ENCODE measurements around the gene PNPLA6.
"Not testable (repeated sequence)": the region's sequence is repeated elsewhere in the genome, so short reads cannot be mapped to it uniquely, and the experiment has no call there.

Gene PNPLA6

DNA sequence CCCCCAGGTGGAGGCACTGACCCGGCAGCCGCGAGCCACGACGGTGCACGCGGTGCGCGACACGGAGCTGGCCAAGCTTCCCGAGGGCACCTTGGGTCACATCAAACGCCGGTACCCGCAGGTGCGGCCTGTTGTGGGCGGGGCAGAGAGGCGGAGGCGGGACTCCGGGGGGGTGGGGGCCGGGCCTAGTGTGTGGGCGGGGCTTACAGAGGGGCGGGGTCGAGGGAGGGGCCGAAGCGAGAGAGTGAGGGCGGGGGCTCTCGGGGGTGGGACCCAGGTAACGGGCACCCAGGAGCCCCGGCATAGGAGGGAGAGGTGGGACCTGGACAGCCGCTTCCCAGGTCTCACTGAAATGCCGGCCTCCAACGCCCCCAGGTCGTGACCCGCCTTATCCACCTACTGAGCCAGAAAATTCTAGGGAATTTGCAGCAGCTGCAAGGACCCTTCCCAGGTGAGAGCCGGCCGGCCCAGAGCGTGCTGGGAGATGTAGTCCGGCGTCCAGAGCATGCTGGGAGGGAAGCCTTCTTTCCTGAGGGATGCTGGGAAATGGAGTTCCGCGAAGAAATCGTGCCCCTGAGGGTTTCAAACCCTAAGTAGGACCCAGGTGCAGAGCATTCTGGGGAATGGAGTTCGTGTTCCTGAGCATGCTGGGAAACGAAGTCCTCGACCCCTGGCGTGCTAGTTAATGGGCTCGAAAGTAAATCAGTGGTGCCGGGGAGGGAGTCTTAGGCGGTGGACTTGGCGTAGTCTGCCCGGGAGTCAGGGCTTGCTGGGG, 15.7 kb downstream of the PNPLA6 start:
- DNase-seq (ENCODE audit: low read depth in 2 of 2, low spot score in 1 of 2), result no peak

DNA sequence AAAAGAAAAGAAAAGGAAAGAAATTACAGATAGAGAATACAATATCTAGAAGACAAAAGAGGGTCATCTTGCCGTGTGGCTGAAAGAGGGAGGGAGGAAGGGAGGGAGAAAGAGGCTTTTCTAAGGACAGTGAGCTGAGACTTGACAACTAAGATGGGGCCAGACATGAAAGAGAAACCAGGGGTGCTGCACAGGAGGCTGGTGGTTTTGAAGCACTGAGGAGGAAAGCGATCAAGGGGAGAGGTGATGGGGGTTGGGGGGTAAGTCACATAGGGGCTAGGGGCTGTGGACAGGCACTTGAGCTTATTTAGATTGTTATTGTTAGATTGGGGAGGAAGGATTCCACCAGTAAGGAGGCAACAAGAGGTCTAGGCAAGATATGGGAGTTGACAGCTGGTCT, 17.3 kb downstream of the PNPLA6 start:
- DNase-seq (ENCODE audit: low read depth in 2 of 2, low spot score in 1 of 2), result no peak

DNA sequence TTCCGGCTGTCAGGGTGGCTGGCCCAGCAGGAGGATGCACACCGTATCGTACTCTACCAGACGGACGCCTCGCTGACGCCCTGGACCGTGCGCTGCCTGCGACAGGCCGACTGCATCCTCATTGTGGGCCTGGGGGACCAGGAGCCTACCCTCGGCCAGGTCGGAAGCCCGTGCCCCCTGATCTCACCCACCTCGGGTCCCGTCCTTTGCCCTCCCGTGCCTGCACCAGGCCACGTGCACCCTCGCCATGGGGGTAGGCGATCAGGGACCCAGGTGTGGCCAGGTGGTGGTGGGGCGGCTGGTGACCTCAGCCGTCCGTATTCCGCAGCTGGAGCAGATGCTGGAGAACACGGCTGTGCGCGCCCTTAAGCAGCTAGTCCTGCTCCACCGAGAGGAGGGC, 19.0 kb downstream of the PNPLA6 start:
- DNase-seq (ENCODE audit: low read depth in 2 of 2, low spot score in 1 of 2), result no peak

DNA sequence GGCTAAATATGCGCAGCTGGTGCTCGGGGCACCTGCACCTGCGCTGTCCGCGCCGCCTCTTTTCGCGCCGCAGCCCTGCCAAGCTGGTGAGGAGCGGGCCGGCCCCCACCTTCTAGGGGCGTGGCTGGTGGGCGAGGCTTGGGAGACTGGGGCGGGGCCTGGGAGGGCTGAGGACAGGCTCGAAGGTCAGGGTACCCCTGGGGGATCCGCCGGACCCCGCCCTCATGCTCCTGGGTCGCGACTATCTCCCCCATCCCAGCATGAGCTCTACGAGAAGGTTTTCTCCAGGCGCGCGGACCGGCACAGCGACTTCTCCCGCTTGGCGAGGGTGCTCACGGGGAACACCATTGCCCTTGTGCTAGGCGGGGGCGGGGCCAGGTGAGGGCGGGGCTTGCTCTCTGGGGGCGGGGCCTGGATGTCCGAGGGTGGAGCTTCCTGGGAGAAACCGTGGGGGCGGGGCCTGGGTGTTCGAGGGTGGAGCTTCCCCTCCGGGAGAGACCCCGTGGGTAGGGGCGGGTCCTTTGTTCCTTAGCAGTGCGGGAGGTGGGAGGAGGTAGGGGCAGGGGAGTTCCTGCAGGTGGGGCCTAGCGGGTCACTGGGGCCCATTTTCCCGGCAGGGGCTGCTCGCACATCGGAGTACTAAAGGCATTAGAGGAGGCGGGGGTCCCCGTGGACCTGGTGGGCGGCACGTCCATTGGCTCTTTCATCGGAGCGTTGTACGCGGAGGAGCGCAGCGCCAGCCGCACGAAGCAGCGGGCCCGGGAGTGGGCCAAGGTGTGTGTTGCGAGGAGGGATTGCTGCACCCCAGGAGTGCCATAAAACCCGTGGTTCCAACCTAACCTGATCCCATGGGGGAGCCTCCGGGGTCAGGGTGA, 19.7 kb downstream of the PNPLA6 start:
- no peak for DNase-seq (ENCODE audit: low read depth in 2 of 2, low spot score in 1 of 2)

DNA sequence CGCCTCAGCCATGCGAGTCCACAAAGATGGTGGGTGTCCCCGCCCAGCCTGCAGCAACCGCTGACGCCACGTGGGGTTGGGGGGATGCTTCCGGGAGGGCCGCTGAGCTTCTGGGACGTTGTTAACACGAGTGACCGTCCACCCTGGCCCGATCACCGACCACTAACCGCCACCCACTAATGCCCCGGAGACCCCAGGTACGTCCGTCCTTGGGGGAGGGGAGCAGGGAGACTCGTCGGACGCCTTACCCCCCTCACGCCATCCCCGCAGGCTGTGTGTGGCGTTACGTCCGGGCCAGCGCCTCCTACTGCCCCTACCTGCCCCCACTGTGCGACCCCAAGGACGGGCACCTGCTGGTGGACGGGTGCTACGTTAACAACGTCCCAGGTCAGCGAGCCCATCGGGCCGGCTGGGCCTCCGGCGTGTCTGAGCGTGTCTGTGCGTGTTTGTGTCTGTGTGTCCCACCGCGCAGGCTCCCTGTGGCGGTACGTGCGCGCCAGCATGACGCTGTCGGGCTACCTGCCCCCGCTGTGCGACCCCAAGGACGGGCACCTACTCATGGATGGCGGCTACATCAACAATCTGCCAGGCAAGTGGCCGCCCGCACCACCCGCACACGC, 21.3 kb downstream of the PNPLA6 start:
- DNase-seq (ENCODE audit: low read depth in 2 of 2, low spot score in 1 of 2), result no peak

DNA sequence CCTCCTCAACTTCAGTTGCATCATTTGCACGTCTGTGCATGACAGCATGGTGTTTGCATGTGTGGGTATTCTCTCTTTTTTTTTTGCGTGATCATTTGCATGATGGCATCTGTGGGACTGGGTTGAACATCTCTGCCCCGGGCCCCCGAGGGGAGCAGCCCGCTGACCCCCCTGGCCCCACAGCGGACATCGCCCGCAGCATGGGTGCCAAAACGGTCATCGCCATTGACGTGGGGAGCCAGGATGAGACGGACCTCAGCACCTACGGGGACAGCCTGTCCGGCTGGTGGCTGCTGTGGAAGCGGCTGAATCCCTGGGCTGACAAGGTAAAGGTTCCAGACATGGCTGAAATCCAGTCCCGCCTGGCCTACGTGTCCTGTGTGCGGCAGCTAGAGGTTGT, 23.1 kb downstream of the PNPLA6 start:
- no peak for DNase-seq (ENCODE audit: low read depth in 2 of 2, low spot score in 1 of 2)

DNA sequence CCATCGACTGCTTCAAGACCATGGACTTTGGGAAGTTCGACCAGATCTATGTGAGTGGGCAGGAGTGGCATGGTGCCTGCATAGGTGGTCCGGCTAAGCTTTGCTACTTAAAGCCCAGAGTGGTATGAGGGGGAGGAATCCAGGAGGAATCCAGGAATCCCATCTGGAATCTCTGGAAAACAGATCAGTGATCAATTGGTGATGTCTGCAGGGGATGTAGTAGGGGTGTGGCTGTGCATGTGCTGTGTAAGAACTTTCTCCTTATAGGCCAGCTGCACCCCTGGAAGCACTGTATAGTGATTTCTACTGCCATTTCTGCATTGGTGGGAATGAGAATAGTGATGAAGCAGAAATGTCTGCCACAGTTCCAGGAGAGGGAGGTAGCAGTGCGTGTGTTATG, 23.6 kb downstream of the PNPLA6 start:
- no peak for DNase-seq (ENCODE audit: low read depth in 2 of 2, low spot score in 1 of 2)

DNA sequence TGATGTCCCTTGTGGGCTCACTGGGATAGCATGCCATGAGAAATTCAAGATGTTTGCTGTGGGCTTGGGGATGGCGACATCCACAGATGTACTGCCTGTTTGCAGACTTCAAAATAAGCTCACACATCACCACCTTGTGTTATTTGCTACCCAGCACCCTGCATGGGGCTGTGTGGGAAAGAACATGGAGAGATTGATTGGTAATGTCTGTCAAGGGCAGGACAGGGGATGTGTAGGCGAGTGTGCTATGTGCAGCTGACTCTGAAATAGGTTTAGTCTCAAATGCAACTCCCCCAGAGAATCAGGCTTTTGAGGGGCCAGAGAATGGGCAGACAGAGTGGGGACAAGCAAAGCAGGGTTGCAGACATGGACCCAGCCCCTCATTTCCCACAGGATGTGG, 24.7 kb downstream of the PNPLA6 start:
- DNase-seq (ENCODE audit: low read depth in 2 of 2, low spot score in 1 of 2), result no peak

DNA sequence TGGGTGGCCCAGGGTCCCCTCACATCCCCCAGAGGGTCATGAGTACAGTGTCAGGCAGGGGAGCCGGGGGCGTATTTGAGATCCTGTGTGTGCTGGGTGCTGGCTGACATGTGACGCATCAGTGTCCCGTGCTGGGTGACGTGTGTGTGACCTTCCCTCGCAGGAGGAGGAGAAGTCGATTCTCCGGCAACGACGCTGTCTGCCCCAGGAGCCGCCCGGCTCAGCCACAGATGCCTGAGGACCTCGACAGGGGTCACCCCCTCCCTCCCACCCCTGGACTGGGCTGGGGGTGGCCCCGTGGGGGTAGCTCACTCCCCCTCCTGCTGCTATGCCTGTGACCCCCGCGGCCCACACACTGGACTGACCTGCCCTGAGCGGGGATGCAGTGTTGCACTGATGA, 25.8 kb downstream of the PNPLA6 start:
- DNase-seq (ENCODE audit: low read depth in 2 of 2, low spot score in 1 of 2), result no peak

DNA sequence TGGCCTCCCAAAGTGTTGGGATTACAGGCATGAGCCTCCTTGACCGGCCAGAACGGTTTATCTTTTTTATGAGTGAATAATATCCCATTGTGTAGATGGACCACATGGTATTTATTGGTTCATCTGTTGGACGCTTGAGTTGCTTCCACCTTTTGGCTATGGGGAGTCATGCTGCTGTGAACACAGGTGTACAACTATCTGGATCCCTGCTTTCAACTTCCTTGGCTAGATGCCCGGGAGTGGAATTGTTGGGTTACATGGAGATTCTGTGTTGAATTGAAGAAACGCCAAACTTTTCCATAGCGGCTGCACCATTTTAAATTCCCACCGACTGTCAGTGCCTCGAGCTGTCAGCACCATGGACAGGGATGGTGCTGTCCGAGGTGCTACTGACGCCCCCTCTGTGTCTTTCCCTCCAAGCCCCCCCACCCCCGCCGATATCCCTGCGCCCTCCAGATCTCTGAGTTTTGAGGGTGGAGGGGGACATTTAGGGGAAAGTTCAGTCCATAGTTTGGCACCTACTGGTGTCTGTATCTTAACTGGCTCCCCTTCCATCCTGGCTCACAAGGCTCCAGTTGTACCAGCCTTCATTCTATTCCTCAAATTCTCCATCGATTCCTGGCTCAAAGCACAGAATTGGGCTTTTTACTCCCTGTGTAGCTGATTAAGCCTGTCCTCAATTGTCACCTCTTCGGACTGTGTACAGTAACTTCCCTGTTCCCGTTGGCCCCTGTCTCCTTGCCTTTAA, 27.3 kb downstream of the PNPLA6 start:
- DNase-seq (ENCODE audit: low read depth in 2 of 2, low spot score in 1 of 2), result no peak

DNA sequence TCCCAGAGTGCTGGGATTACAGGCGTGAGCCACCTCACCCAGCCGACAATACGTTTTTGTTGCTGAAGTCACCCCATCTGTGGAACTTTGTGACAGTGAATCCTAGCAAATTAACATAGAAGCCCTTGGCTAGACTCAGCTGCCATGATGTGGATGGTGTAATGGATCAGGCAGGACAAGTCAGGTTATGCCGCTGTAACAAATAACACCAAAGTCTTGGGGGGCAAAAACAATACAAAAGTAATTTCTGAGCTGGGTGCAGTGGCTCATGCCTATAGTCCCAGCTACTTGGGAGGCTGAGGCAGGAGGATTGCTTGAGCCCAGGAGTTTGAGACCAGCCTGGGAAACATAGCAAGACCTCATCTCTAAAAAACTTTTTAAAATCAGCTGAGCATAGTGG, 29.3 kb downstream of the PNPLA6 start:
- DNase-seq (ENCODE audit: low read depth in 2 of 2, low spot score in 1 of 2), result no peak

DNA sequence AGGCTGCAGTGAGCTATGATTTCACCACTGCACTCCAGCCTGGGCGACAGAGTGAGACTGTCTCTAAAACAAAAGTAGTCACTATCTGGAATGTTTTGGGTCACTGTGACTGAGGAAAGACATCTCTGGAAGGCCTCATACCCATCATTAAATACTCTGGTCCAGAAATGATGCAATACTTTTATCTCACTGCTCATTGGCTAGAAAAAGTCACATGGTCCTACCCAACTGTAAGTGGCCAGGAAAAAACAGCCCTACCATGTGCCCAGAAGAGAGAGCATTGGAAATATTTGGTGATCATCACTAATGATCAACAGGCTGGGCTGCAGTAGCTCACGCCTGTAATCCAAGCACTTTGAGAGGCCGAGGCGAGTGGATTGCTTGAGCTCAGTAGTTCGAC, 29.8 kb downstream of the PNPLA6 start:
- DNase-seq (ENCODE audit: low read depth in 2 of 2, low spot score in 1 of 2), result no peak

DNA sequence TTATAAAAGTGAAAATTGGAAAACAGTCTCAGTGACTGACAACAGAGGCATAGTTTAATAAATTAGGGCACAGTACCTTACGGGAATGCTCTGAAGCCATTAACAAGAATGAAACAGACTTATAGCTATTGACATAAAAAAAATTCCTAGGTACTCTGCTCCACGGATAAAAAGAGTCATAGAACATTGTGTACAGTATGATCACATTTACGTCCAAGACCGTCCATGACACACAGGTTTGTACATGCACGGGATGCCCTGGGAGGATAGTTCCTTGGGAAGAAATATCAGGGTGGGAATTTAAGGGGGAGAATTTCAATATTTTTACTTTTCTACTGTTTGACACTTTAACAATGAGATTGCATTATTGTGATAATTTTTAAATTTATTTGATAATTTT, 35.2 kb downstream of the PNPLA6 start:
- DNase-seq (ENCODE audit: low read depth in 2 of 2, low spot score in 1 of 2), result no peak

DNA sequence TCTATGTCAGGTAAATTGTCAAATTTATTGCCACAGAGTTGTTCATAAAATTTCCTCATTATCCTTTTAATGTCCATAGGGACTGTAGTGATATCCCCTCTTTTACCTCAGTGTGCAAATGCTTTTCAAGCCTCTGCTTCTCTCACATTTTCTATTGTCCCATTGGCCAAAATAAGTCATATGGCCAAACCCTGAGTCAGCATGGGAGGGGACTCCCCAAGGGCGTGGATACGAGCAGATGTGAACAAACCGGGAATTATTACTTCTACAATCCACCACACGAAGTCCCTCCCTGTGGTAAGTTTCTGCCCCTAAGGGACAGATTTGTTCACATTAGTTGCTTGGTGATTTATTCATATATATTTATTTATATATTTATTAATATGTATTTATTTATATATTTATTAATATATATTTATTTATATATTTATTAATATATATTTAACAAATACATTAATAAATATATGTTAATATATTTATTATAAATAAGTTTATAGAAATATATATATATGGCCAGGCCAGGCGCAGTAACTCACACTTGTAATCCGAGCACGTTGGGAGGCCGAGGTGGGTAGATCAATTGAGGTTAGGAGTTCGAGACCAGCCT, 40.0 kb downstream of the PNPLA6 start:
- DNase-seq (ENCODE audit: low read depth in 2 of 2, low spot score in 1 of 2), result no peak

DNA sequence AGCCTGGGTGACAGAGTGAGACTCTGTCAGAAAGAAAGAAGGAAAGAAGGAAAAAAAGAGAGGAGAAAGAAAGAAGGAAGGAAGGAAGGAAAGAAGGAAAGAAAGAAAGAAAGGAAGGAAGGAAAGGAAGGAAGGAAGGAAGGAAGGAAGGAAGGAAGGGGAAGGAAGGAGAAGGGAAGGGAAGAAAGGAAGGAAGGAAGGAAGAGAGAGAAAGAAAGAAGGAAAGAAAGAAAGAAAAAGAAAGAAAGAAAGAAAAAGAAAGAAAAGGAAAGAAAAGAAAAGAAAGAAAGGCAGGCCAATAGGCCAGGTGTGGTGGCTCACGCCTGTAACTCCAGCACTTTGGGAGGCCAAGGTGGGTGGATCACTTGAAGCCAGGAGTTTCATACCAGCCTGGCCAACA, 41.9 kb downstream of the PNPLA6 start:
- not testable (repeated sequence) for DNase-seq (ENCODE audit: low read depth in 2 of 2, low spot score in 1 of 2)

DNA sequence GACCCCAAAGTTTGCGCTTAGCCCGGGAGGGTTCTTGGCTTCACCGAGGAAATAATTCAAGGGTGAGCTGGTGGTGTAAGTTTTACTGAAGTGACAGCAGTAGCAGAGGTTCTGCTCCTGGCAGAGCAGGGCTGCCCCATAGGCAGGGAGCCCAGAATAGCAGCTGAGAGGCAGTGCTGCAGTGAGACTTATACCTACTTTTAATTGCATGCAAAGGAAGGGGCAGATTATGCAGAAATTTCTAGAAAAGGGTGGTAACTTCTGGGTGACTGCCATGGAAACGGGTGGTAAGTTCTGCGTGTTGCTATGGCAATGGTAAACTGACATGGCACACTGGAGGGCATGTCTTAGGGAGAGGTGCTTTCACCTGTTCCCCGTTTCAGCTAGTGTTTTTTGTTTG, 42.6 kb downstream of the PNPLA6 start:
- no peak for DNase-seq (ENCODE audit: low read depth in 2 of 2, low spot score in 1 of 2)

DNA sequence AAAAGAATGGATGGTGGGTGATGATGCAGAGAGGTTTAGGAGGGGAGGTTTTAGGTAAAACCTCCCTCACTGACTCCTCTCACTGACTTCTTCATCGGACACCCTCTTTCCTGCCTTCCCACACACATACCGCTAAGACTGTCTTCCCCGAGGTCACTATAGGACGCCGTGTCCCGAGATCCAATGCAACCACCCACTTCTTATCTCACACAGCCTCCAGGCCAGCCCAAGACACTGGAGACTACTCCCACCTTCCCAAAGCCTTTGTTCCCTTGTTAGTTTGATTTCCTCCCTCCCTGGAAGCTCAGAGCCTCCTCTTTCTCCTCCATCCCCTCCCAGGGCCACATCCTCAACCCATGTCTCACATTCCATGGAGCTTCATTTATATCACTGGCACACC, 43.7 kb downstream of the PNPLA6 start:
- no peak for DNase-seq (ENCODE audit: low read depth in 2 of 2, low spot score in 1 of 2)

DNA sequence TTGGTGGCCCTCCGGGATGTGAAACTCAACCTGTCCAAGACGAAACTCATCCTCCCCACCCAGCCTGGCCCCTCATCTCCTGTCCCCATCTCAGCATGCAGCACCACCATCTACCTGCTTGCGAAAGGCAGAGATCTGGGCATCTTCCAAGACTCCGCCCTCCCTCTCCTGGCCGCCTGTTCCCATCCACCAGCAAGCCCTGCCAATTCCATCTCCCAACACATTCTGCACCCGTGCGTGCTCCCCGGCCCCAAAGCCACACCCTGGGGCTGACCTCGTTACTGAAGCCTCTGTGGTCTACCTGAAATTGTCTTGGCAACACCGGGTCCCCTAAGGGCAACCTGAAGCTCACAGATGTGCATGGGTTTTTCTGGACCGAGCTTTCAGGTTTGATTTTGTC, 46.9 kb downstream of the PNPLA6 start:
- DNase-seq (ENCODE audit: low read depth in 2 of 2, low spot score in 1 of 2), result no peak

DNA sequence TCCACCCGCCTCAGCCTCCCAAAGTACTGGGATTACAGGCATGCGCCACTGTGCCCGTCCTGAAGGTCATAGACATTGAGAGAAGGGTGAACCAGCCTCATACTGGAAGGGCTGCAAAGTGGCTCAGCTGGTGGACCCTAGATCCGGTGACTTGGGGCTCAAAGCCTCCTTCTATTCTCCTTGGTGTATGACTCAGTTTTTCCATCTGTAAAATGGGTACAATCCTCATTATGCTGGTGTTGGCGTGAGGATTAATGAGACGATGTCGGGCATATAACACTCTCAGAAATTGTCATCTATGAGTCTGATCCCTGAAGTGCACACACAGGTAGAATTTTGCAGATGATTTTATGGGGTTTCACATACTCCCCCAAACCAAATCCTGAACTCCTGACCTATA, 54.3 kb downstream of the PNPLA6 start:
- no peak for DNase-seq (ENCODE audit: low read depth in 2 of 2, low spot score in 1 of 2)

DNA sequence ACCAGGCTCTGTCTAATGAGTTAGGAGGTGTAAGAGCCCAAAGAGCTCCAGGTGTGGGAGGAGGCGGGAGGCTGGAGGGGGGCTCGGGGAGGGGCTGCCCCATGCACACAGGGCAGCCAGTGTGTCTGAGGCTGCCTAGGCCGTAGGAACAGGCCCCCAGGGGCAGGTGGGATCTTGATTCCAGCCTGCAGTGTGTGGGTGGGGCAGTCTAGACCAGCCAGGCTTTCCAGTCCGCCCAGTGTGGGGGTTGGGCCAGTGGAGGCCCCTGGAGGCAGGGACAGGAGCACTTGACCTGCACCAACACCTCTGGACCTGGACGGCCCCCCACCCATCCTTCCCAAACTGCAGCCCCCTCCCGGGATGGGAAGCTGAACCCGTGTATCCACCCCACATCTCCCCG, 54.7 kb downstream of the PNPLA6 start:
- DNase-seq (ENCODE audit: low read depth in 2 of 2, low spot score in 1 of 2), result no peak

Data from stimulated activated CD8-positive, alpha-beta memory T cell treated with anti-CD3 and anti-CD28 coated beads, Interleukin-4, amount 100 ng/mL, for 1 hour (primary cell).